Measurements from ENCODE around the gene SCAF1. TPM values are rescaled to one million over a fixed set of nuclear protein-coding genes. Genes with fewer than 3 reads are reported as not detected.

SCAF1 gene
- total and polyA plus RNA-seq, 2 of the 13 experiments (the other 11 are each of a cell fraction or from before 2014, with no cell fraction given), result 3.3 to 6.1 TPM

DNA sequence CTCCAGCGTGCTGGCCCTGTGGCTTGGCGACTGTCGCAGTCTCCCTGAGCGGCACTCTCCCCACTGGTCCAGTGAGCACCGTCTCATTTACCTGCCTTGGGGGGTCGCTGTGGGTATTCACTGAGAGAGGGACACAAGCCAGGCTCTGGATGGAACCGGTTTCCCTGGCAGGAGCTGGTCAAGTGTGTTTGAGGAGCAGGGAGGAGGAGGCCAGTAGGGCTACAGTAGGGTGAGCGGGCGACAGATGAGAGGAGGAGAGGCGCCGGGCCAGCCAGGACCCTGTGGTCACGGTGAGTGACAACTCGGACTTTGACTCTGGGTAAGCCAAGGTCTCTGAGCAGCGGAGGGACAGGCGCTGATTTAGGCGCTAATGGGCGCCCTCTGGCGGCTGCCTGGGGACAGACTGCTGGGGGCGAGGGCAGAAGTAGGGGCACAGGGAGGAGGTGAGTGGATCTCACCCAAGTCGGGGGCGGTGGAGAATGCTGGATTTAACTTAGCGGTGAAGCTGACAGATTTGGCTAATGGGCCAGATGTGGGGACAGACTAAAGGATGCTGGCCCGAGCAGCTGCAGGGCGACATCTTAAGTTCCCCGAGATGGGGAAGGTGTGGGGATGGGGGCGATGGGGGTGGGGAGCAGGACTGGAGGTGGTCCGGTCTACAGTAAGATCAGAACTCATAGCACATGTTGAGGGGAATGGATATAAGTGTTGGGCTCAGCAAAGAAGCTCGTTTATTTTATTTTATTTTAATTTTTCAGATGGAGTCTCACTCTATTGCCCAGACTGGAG, 30.3 kb downstream of the SCAF1 start (continued):
- TF ChIP-seq GRHL1 (CRISPR knock-in tag; conservative IDR thresholded peaks at IDR 0.05) (no peak), SMAD1 (CRISPR knock-in tag; IDR thresholded peaks at IDR 0.05; ENCODE audit: borderline replicate concordance, low read depth) (peak; percentile 86; the same call in 1 of the 2 replicates), ZNF589 (CRISPR knock-in tag; conservative IDR thresholded peaks at IDR 0.05) (peak; percentile 59; the same call in 1 of the 2 replicates), EZH2 (conservative IDR thresholded peaks at IDR 0.05; ENCODE audit: low read depth, low read length) (no peak), MLXIP (CRISPR knock-in tag; IDR thresholded peaks at IDR 0.05; ENCODE audit: borderline replicate concordance) (no peak), ZHX1 (CRISPR knock-in tag; IDR thresholded peaks at IDR 0.05; ENCODE audit: low read depth) (peak; percentile 69; the same call in 1 of the 2 replicates), ZNF460 (CRISPR knock-in tag; IDR thresholded peaks at IDR 0.05; ENCODE audit: borderline replicate concordance) (peak; percentile 92), TCF7L2 (IDR thresholded peaks at IDR 0.05; ENCODE audit: low read depth, low read length) (no peak), POGZ (CRISPR knock-in tag; IDR thresholded peaks at IDR 0.05) (peak; percentile 72), TP53 (CRISPR knock-in tag; conservative IDR thresholded peaks at IDR 0.05) (0 out of 2 replicates have a peak, but pooled peaks have one; percentile 26), CBX1 (IDR thresholded peaks at IDR 0.05; ENCODE audit: low read depth) (no peak), SALL2 (CRISPR knock-in tag; IDR thresholded peaks at IDR 0.05) (peak; percentile 62; the same call in 1 of the 2 replicates), ZMAT3 (CRISPR knock-in tag; conservative IDR thresholded peaks at IDR 0.05) (0 out of 2 replicates have a peak, but pooled peaks have one; percentile 19)
- TF ChIP-seq, protein P1, sequence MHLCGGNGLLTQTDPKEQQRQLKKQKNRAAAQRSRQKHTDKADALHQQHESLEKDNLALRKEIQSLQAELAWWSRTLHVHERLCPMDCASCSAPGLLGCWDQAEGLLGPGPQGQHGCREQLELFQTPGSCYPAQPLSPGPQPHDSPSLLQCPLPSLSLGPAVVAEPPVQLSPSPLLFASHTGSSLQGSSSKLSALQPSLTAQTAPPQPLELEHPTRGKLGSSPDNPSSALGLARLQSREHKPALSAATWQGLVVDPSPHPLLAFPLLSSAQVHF (CRISPR knock-in tag; IDR thresholded peaks at IDR 0.05), result no peak
- TF ChIP-seq, protein P2, sequence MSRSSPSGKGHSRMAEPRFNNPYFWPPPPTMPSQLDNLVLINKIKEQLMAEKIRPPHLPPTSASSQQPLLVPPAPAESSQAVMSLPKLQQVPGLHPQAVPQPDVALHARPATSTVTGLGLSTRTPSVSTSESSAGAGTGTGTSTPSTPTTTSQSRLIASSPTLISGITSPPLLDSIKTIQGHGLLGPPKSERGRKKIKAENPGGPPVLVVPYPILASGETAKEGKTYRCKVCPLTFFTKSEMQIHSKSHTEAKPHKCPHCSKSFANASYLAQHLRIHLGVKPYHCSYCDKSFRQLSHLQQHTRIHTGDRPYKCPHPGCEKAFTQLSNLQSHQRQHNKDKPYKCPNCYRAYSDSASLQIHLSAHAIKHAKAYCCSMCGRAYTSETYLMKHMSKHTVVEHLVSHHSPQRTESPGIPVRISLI (CRISPR knock-in tag; IDR thresholded peaks at IDR 0.05; ENCODE audit: borderline replicate concordance), result peak; percentile 48; the same call in 1 of the 2 replicates
- TF ChIP-seq, protein P3, sequence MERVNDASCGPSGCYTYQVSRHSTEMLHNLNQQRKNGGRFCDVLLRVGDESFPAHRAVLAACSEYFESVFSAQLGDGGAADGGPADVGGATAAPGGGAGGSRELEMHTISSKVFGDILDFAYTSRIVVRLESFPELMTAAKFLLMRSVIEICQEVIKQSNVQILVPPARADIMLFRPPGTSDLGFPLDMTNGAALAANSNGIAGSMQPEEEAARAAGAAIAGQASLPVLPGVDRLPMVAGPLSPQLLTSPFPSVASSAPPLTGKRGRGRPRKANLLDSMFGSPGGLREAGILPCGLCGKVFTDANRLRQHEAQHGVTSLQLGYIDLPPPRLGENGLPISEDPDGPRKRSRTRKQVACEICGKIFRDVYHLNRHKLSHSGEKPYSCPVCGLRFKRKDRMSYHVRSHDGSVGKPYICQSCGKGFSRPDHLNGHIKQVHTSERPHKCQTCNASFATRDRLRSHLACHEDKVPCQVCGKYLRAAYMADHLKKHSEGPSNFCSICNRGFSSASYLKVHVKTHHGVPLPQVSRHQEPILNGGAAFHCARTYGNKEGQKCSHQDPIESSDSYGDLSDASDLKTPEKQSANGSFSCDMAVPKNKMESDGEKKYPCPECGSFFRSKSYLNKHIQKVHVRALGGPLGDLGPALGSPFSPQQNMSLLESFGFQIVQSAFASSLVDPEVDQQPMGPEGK (CRISPR knock-in tag; IDR thresholded peaks at IDR 0.05), result peak; percentile 83

Data from HepG2 (cell line).